DOHH2 (cell line): Measurements from ENCODE around the gene PDCD5.

Experiments used
- H3F3A ChIP-seq: fragments of 200-600 bp; sonication (generic), shearing (Covaris generic); 2 replicates; pipeline ENCODE4 v1.6.0; 2016; ENCODE audit warnings: antibody characterized with exemption, mild to moderate bottlenecking; ENCODE audit not compliant: control insufficient read depth, insufficient read depth
- H3K27ac ChIP-seq: fragments of 200-600 bp; sonication (generic); 2 replicates; pipeline ENCODE4 v1.5.1; 2014; ENCODE audit warnings: low read depth, mild to moderate bottlenecking, low read length, moderate library complexity
- H3K27me3 ChIP-seq: fragments of 200-600 bp; sonication (generic); 2 replicates; pipeline ENCODE4 v1.6.1; 2014; ENCODE audit warnings: mild to moderate bottlenecking, low read length, mixed read lengths; ENCODE audit not compliant: control insufficient read depth
- H3K36me3 ChIP-seq: fragments of 200-600 bp; sonication (generic); 2 replicates; pipeline ENCODE4 v1.6.1; 2014; ENCODE audit warnings: mild to moderate bottlenecking, low read length, moderate library complexity, mixed read lengths; ENCODE audit not compliant: control insufficient read depth
- H3K4me1 ChIP-seq: fragments of 200-600 bp; sonication (generic); 2 replicates; pipeline ENCODE4 v1.6.1; 2014; ENCODE audit warnings: mild to moderate bottlenecking, low read length, mixed read lengths; ENCODE audit not compliant: control insufficient read depth
- H3K4me2 ChIP-seq: fragments of 200-600 bp; sonication (generic); 2 replicates; pipeline ENCODE4 v1.6.0; 2014; ENCODE audit warnings: mild to moderate bottlenecking, low read length, moderate library complexity
- H3K4me3 ChIP-seq: fragments of 200-600 bp; sonication (generic); 2 replicates; pipeline ENCODE4 v1.5.1; 2014; ENCODE audit warnings: mild to moderate bottlenecking, low read length, mixed read lengths
- H3K79me2 ChIP-seq: fragments of 200-600 bp; sonication (generic); 2 replicates; pipeline ENCODE4 v1.6.1; 2014; ENCODE audit warnings: mild to moderate bottlenecking, low read length, mixed read lengths; ENCODE audit not compliant: control insufficient read depth
- H3K9me2 ChIP-seq: fragments of 200-600 bp; sonication (generic); replicated peaks from 2 replicates; pipeline ENCODE4 v1.6.1; 2014; ENCODE audit warnings: mild to moderate bottlenecking, low read length, mixed read lengths; ENCODE audit not compliant: control insufficient read depth
- H3K9me3 ChIP-seq: fragments of 200-600 bp; sonication (generic); 2 replicates; pipeline ENCODE4 v1.6.1; 2014; ENCODE audit warnings: antibody characterized with exemption, low read length, mixed read lengths; ENCODE audit not compliant: control insufficient read depth, insufficient read depth
- H4K20me1 ChIP-seq: fragments of 200-600 bp; sonication (generic); 2 replicates; pipeline ENCODE4 v1.6.0; 2014; ENCODE audit warnings: low read depth, mild to moderate bottlenecking, antibody characterized with exemption, low read length, moderate library complexity; ENCODE audit not compliant: control insufficient read depth, insufficient read depth
- CTCF ChIP-seq: fragments of 200-600 bp; sonication (generic); IDR thresholded peaks from one replicate; pipeline ENCODE4 v1.5.1; 2014; ENCODE audit warnings: antibody characterized with exemption, mild to moderate bottlenecking, low read depth, low read length; ENCODE audit not compliant: poor library complexity, severe bottlenecking
- EZH2phosphoT487 ChIP-seq: fragments of 200-600 bp; sonication (generic); IDR thresholded peaks from 2 replicates; pipeline ENCODE4 v1.6.1; 2017; ENCODE audit warnings: borderline replicate concordance, mild to moderate bottlenecking, antibody characterized with exemption, low read length, moderate library complexity, mixed read lengths

Gene PDCD5

DNA sequence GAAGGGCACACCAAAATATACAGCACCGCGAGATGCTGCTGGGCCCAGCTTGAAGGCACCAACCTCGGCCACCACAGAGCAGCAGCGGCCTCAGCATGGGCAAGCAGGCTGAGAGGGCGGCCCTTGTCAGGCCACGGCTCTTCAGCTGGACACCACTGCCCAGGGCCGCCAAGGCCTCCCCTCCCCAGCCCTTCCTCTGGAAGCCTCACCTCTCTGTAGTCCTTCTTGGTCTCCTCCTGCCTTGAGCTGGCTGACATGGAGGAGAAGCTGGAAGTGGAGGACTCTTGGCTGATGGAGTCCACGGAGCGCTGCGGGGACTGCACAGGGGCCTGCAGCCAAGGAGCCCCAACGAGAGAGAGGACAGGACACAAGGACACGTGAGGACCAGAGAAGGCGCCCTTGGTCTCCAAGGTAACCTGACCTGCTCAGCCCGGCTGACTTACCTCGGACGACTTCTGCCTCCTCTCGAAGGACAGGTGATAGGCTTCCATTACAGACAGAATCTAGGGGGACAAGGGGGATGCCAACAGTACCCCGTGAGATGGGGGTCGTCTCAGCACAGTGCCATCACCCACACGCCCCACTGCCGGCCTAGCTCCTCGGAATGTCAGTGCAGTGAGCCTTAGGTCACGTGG lies 38.2 kb downstream of the PDCD5 start:
- Histone ChIP-seq H3K79me2 (no peaks in the 10 kb centered on the region), H3F3A (no peaks in the 10 kb centered on the region), H4K20me1 (no peaks in the 10 kb centered on the region), H3K27me3 (no peaks in the 10 kb centered on the region), H3K9me3 (no peaks in the 10 kb centered on the region), H3K4me1 (no peaks in the 10 kb centered on the region), H3K36me3 (peaks cover 42% of the 10 kb centered on the region), H3K4me3 (no peak overlapping the region), H3K27ac (no peak overlapping the region), H3K9me2 (no peaks in the 10 kb centered on the region), H3K4me2 (no peak overlapping the region)
- TF ChIP-seq EZH2phosphoT487 (no peak), CTCF (no peak)

- H3K4me1 ChIP-seq = no peaks in the 10 kb centered on the region
- no peak overlapping the region for H3K4me2 ChIP-seq
- no peak overlapping the region for H3K27ac ChIP-seq
- TF ChIP-seq CTCF = no peak
- no peak for TF ChIP-seq EZH2phosphoT487
- no peaks in the 10 kb centered on the region for H3K9me3 ChIP-seq
- no peaks in the 10 kb centered on the region for H3K79me2 ChIP-seq
- no peaks in the 10 kb centered on the region for H3K27me3 ChIP-seq
- H3F3A ChIP-seq = no peaks in the 10 kb centered on the region
- H3K36me3 ChIP-seq = peaks cover 28% of the 10 kb centered on the region
- H3K4me3 ChIP-seq = no peak overlapping the region
- no peaks in the 10 kb centered on the region for H4K20me1 ChIP-seq
- H3K9me2 ChIP-seq = no peaks in the 10 kb centered on the region
Measured at GRCh38 chr19:32622002-32622401, 41.0 kb downstream of the PDCD5 start.

DNA sequence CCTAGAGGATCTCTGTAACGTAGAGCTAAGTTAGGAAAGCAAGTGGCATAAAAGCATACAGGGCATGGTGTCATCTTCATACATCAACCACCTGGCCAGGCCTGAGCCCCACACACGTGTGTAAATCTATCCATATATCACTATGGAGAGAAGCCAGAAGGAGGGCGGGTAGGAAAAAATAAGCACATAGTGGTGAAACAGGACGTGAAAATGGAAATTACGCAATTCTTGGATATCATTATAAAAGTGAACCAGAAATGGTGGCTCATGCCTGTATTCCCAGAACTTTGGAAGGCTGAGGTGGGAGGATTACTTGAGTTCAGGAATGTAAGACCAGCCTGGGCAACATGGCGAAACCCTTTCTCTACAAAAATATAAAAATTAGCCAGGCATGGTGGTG lies 43.4 kb downstream of the PDCD5 start:
- Histone ChIP-seq H3K4me1 (no peaks in the 10 kb centered on the region), H3K4me3 (no peak overlapping the region), H3K9me2 (no peaks in the 10 kb centered on the region), H3K79me2 (no peaks in the 10 kb centered on the region), H3F3A (no peaks in the 10 kb centered on the region), H4K20me1 (no peaks in the 10 kb centered on the region), H3K9me3 (no peaks in the 10 kb centered on the region), H3K36me3 (peaks cover 33% of the 10 kb centered on the region), H3K27ac (no peak overlapping the region), H3K27me3 (no peaks in the 10 kb centered on the region), H3K4me2 (no peak overlapping the region)
- TF ChIP-seq EZH2phosphoT487 (no peak), CTCF (no peak)
